Activated CD8-positive, alpha-beta T cell treated with anti-CD3 and anti-CD28 coated beads, Interleukin-2, amount 10 ng/mL, durations not matched to agents 7 days and 5 days (primary cell): ENCODE measurements around the gene CACNB3. TPM values are rescaled to one million over a fixed set of nuclear protein-coding genes. Genes with fewer than 3 reads are reported as not detected.
A peak's percentile ranks its signal among the peaks of the same experiment; 100 is the strongest.

Experiments
- ATAC-seq: fragments of 150-1000 bp; cut with Tn5 transposase; one replicate; pipeline ENCODE4 v1.10.0; 2021; ENCODE audit warnings: moderate library complexity
- CTCF ChIA-PET: fragments of 350-600 bp; sonication (Branson Sonifier 250); formaldehyde crosslinking; loops from one replicate; lab custom pipeline; 2021; ENCODE audit warnings: antibody characterized with exemption; lab: Charles Lee
- POLR2A ChIA-PET: fragments of 350-600 bp; sonication (Branson Sonifier 250); formaldehyde crosslinking; loops from one replicate; lab custom pipeline; 2021; ENCODE audit warnings: antibody characterized with exemption; lab: Charles Lee
- DNase-seq: peaks from one replicate; pipeline ENCODE4 v3.0.0-alpha.2; 2020
- H3K27ac Mint-ChIP-seq: one replicate; pipeline ENCODE4 v1.8.0; 2021; ENCODE audit warnings: mild to moderate bottlenecking, mixed read lengths
- H3K27me3 Mint-ChIP-seq: one replicate; pipeline ENCODE4 v1.8.0; 2021; ENCODE audit warnings: low read depth, mixed read lengths
- H3K36me3 Mint-ChIP-seq: one replicate; pipeline ENCODE4 v1.8.0; 2021; ENCODE audit warnings: low read depth, mixed read lengths
- H3K4me1 Mint-ChIP-seq: one replicate; pipeline ENCODE4 v1.8.0; 2021; ENCODE audit warnings: low read depth, mixed read lengths
- H3K4me3 Mint-ChIP-seq: one replicate; pipeline ENCODE4 v1.8.0; 2021; ENCODE audit warnings: mild to moderate bottlenecking, mixed read lengths
- H3K9me3 Mint-ChIP-seq: one replicate; pipeline ENCODE4 v1.8.0; 2022; ENCODE audit warnings: mixed read lengths; ENCODE audit not compliant: insufficient read depth
- total RNA-seq, 2 experiments: library from RNA; stranded (reverse); gene quantifications; one replicate each; pipeline ENCODE4 v1.2.3, GENCODE V29; 2021

CACNB3 gene
- total RNA-seq, 2 experiments from 2014 or later = 10.5 to 13.1 TPM

DNA sequence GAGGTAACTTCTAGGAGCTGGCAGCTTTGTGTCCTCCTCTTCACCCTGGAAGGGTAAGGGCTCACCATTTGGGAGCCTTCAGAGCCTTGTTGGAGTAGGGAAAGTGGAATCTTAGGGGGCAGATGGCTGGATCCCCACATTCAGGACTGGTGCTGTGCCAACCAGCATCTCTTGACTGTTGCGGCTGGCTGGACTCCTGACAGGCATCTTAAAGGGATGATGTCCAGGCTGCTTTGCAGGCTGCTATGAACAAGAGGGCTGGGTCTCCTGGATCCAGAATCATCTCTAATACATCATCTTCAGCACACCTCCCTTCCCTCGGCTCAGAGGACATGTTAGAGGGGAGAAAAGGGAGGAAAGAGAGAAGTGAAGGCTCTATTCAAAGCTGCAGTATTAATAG, 4.4 kb downstream of the CACNB3 start:
- POLR2A ChIA-PET = interaction anchor here (0.7 to 1.8 kb wide), 2 partner anchors 8 to 29 kb away, joined by 3 to 7 read pairs; partner anchors contain the start of gene DDX23
- H3K27ac Mint-ChIP-seq = no peak overlapping the region
- H3K36me3 Mint-ChIP-seq = peaks cover 5% of the 10 kb centered on the region
- ATAC-seq (no peak), DNase-seq (no peak)
- no peaks in the 10 kb centered on the region for H3K9me3 Mint-ChIP-seq
- CTCF ChIA-PET = interaction anchor here (1.3 to 1.4 kb wide), 2 partner anchors 8 to 30 kb away, joined by 3 to 8 read pairs; no protein-coding TSS in a partner anchor
- H3K4me3 Mint-ChIP-seq = no peak overlapping the region
- H3K4me1 Mint-ChIP-seq = peaks cover 12% of the 10 kb centered on the region
- H3K27me3 Mint-ChIP-seq = peaks cover 20% of the 10 kb centered on the region

DNA sequence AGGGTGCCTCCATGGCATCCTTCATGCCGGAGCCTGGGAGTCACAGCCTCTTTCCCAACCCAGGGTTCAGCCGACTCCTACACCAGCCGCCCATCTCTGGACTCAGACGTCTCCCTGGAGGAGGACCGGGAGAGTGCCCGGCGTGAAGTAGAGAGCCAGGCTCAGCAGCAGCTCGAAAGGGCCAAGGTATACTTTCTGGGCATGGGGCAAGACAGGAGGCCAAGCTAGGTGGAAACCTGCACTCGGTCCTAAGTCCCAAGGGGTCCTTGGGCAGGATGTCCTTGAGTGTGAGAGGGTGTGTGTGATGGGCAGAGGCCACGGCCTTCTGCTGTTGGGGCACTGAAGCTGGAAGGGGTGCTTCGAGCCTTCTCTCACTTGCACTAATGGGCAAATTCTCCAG, 5.0 kb downstream of the CACNB3 start:
- DNase-seq = no peak
- Mint-ChIP-seq H3K4me3 (no peak overlapping the region), H3K27ac (no peak overlapping the region), H3K9me3 (no peaks in the 10 kb centered on the region), H3K36me3 (peaks cover 6% of the 10 kb centered on the region), H3K4me1 (peaks cover 7% of the 10 kb centered on the region), H3K27me3 (peaks cover 14% of the 10 kb centered on the region)
- POLR2A ChIA-PET = interaction anchor here (1.8 kb wide), 1 partner anchor 29 kb away, joined by 7 read pairs; the partner anchor contains the start of gene DDX23
- no peak for ATAC-seq
- CTCF ChIA-PET = interaction anchor here (1.3 to 1.4 kb wide), 2 partner anchors 9 to 30 kb away, joined by 3 to 8 read pairs; no protein-coding TSS in a partner anchor

DNA sequence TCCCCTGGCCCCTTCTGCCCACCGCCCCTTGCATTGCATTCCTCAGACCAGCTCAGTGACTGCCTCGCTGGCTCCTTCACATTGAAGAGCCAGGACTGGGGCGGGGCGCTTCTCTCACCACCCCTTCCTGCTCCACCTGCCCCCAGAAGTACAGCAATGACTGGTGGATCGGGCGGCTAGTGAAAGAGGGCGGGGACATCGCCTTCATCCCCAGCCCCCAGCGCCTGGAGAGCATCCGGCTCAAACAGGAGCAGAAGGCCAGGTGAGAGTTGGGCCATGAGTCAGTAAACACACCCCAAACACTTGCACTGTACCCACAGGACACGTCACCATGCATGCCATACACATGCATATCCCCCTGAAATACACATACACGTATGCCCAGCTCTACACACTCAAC, 5.8 kb downstream of the CACNB3 start:
- Mint-ChIP-seq H3K4me3 (no peak overlapping the region), H3K4me1 (peaks cover 4% of the 10 kb centered on the region), H3K36me3 (peaks cover 15% of the 10 kb centered on the region), H3K9me3 (no peaks in the 10 kb centered on the region), H3K27ac (no peak overlapping the region), H3K27me3 (peaks cover 11% of the 10 kb centered on the region)
- ChIA-PET CTCF (no interaction called here), POLR2A (no interaction called here)
- DNase-seq (no peak), ATAC-seq (no peak)

DNA sequence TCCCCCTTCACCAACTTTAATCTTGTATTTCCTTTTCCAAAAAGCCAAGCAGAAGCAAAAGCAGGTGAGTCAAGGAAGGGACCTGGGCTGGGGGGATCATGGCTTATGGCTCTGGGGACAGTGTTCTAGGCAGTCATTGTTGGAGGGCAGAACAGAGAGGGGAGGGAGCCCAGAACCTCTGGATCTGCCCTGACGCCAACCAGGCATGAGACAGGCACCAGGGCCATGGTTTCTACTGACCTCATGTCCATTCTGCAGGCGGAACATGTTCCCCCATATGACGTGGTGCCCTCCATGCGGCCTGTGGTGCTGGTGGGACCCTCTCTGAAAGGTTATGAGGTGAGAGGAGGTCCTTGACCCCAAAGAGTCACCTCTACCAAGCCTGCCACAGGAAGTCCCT, 6.6 kb downstream of the CACNB3 start:
- DNase-seq = no peak
- H3K27me3 Mint-ChIP-seq = peaks cover 7% of the 10 kb centered on the region
- no peaks in the 10 kb centered on the region for H3K9me3 Mint-ChIP-seq
- H3K27ac Mint-ChIP-seq = no peak overlapping the region
- POLR2A ChIA-PET = no interaction called here
- peaks cover 21% of the 10 kb centered on the region for H3K36me3 Mint-ChIP-seq
- CTCF ChIA-PET = no interaction called here
- no peak for ATAC-seq
- no peaks in the 10 kb centered on the region for H3K4me1 Mint-ChIP-seq
- H3K4me3 Mint-ChIP-seq = no peak overlapping the region

DNA sequence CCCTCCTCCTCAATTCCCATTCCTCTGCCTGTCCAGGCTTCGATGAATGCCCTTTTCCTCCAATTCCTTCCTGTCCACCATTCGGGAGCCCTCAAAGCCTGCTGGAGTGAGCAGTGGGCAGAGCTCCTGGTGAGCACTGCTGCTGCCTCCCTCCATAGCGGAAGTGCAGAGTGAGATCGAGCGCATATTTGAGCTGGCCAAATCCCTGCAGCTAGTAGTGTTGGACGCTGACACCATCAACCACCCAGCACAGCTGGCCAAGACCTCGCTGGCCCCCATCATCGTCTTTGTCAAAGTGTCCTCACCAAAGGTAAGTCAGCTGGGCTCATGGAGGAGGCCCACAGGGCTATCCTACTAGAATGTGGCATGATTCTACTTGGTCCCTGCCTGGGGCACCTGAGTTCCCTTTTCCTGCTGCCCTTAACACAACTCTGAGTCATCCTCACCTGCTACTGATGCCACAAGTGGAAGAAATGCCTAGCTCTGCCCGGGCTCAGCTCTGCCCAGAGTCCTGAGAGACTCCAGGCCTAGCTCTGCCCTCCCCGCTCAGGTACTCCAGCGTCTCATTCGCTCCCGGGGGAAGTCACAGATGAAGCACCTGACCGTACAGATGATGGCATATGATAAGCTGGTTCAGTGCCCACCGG, 8.0 kb downstream of the CACNB3 start:
- peaks cover 31% of the 10 kb centered on the region for H3K36me3 Mint-ChIP-seq
- H3K27me3 Mint-ChIP-seq = peaks cover 4% of the 10 kb centered on the region
- no peak for ATAC-seq
- ChIA-PET CTCF (interaction anchor here (7.4 kb wide), 1 partner anchor 11 kb away, joined by 36 read pairs; no protein-coding TSS in a partner anchor), POLR2A (interaction anchor here (0.9 to 1.5 kb wide), 2 partner anchors 10 to 11 kb away, joined by 3 to 6 read pairs; no protein-coding TSS in a partner anchor)
- no peak for DNase-seq
- no peaks in the 10 kb centered on the region for H3K9me3 Mint-ChIP-seq
- no peak overlapping the region for H3K4me3 Mint-ChIP-seq
- peak overlapping the region; percentile 17 for H3K27ac Mint-ChIP-seq
- H3K4me1 Mint-ChIP-seq = no peaks in the 10 kb centered on the region

DNA sequence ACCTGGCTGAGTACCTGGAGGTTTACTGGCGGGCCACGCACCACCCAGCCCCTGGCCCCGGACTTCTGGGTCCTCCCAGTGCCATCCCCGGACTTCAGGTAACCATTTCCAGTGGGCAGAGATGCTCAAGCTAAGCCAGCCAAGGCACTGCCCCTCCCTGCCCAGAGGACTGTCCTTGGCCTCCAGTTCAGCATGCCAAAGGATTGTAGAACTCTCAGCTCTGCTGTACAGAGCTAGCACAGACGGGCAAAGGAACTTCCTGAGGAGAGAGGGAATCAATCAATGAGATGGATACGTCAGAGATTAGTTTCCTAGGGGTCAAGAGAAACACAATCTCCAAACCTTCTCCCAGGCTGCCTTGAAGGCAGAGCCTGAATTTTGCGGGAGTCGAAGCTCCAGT, 8.7 kb downstream of the CACNB3 start:
- no peaks in the 10 kb centered on the region for H3K9me3 Mint-ChIP-seq
- H3K27me3 Mint-ChIP-seq = peaks cover 4% of the 10 kb centered on the region

DNA sequence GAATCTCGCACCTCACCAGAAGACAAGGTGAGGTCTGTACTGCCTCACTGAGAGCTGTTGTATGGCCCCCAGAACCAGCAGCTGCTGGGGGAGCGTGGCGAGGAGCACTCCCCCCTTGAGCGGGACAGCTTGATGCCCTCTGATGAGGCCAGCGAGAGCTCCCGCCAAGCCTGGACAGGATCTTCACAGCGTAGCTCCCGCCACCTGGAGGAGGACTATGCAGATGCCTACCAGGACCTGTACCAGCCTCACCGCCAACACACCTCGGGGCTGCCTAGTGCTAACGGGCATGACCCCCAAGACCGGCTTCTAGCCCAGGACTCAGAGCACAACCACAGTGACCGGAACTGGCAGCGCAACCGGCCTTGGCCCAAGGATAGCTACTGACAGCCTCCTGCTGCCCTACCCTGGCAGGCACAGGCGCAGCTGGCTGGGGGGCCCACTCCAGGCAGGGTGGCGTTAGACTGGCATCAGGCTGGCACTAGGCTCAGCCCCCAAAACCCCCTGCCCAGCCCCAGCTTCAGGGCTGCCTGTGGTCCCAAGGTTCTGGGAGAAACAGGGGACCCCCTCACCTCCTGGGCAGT, 9.3 kb downstream of the CACNB3 start:
- Mint-ChIP-seq H3K4me3 (no peak overlapping the region), H3K27ac (no peak overlapping the region), H3K36me3 (peaks cover 40% of the 10 kb centered on the region), H3K4me1 (no peaks in the 10 kb centered on the region), H3K27me3 (no peaks in the 10 kb centered on the region), H3K9me3 (no peaks in the 10 kb centered on the region)
- no peak for DNase-seq
- ATAC-seq = no peak
- POLR2A ChIA-PET = interaction anchor here (0.6 to 1.5 kb wide), 4 partner anchors 8 to 25 kb away, joined by 3 to 6 read pairs (median 3); partner anchors contain the start of gene DDX23
- CTCF ChIA-PET = interaction anchor here (0.6 to 7.4 kb wide), 3 partner anchors 13 to 77 kb away, joined by 3 to 36 read pairs (median 3); no protein-coding TSS in a partner anchor

More for the DNA sequence above, 8.7 kb downstream of the CACNB3 start:
- peaks cover 35% of the 10 kb centered on the region for H3K36me3 Mint-ChIP-seq
- H3K4me1 Mint-ChIP-seq = no peaks in the 10 kb centered on the region
- H3K27ac Mint-ChIP-seq = no peak overlapping the region
- no peak for DNase-seq
- ATAC-seq = no peak
- ChIA-PET POLR2A (interaction anchor here (1.5 kb wide), 1 partner anchor 10 kb away, joined by 3 read pairs; no protein-coding TSS in a partner anchor), CTCF (interaction anchor here (0.6 to 7.4 kb wide), 3 partner anchors 12 to 77 kb away, joined by 3 to 36 read pairs (median 3); no protein-coding TSS in a partner anchor)
- no peak overlapping the region for H3K4me3 Mint-ChIP-seq

DNA sequence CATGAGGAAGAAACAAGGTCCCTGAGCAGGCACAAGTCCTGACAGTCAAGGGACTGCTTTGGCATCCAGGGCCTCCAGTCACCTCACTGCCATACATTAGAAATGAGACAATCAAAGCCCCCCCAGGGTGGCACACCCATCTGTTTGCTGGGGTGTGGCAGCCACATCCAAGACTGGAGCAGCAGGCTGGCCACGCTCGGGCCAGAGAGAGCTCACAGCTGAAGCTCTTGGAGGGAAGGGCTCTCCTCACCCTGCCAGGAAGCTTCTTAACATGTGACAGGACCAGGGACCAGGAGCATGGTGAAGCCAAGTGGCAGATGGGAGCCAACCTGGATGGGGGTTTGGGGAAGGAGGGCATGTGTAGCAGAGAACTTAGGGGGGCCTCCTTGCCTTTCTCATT, 10.0 kb downstream of the CACNB3 start:
- H3K4me1 Mint-ChIP-seq = no peaks in the 10 kb centered on the region
- ATAC-seq (no peak), DNase-seq (no peak)
- CTCF ChIA-PET = interaction anchor here (7.4 kb wide), 1 partner anchor 13 kb away, joined by 36 read pairs; no protein-coding TSS in a partner anchor
- POLR2A ChIA-PET = interaction anchor here (0.6 to 1.5 kb wide), 2 partner anchors 9 to 11 kb away, joined by 3 to 6 read pairs; no protein-coding TSS in a partner anchor
- no peak overlapping the region for H3K27ac Mint-ChIP-seq
- H3K9me3 Mint-ChIP-seq = no peaks in the 10 kb centered on the region
- H3K4me3 Mint-ChIP-seq = no peak overlapping the region
- H3K27me3 Mint-ChIP-seq = no peaks in the 10 kb centered on the region
- H3K36me3 Mint-ChIP-seq = peaks cover 44% of the 10 kb centered on the region

DNA sequence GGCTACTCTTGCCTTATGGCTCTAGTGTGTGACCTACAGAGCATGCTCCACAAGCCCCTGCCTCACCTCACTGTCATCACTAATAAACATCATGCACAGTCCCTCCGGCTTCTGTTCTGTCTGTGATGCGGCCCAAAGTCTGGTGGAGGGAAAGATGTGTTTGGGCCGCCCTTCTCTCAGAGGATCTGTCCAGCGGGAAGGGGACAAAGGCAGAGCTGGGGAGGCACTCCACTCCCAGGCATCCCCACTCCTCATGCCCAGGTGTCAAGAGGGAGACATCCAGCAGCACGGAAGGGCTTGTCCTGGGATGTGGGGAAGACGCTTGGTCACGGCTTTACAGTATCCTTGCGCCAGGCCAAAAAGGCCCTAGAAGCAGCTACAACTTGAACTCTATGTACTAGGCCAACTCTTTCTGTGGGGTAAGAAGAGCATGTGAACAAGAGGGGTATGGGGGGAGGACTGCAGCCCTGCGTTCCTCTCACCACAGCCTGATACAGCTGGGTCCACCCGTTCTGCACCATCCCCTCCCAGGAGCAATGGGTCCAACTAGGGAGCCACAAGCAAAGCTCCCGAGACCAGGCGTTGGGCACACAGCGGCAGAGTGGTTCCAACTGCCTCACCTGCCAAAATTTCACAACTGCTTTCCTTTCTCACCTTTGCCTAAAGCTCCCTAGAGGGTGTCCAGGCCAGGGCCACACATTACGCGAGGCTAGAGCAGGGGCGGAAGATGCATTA, 10.7 kb downstream of the CACNB3 start:
- no peak for DNase-seq
- POLR2A ChIA-PET = interaction anchor here (0.9 to 1.5 kb wide), 3 partner anchors 9 to 23 kb away, joined by 4 to 6 read pairs (median 5); partner anchors contain the start of gene DDX23
- no peaks in the 10 kb centered on the region for H3K9me3 Mint-ChIP-seq
- peaks cover 50% of the 10 kb centered on the region for H3K36me3 Mint-ChIP-seq
- ATAC-seq = no peak
- no peaks in the 10 kb centered on the region for H3K27me3 Mint-ChIP-seq
- CTCF ChIA-PET = interaction anchor here (7.4 kb wide), 1 partner anchor 14 kb away, joined by 36 read pairs; no protein-coding TSS in a partner anchor
- H3K4me1 Mint-ChIP-seq = no peaks in the 10 kb centered on the region
- H3K4me3 Mint-ChIP-seq = no peak overlapping the region
- peak overlapping the region; percentile 17 for H3K27ac Mint-ChIP-seq

DNA sequence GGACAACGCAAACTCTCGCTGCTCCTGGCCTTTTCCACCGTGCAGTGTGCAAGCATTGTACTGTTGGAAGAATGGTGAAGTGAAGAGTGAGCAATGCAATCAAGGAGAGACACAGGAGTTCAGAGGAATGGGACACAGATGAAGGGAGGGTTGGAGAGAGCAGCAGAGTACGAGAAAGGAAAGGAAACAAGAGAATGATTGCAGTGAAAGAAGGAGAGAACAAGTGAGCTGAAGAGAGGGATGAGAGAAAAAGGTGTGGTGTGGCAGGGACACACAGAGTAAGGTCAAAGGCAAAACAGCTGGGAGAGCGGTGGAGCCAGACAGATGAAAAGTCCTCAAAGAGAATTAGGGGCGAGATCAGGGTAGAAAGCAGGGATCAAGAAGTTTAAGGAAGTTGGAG, 13.0 kb downstream of the CACNB3 start:
- Mint-ChIP-seq H3K9me3 (no peaks in the 10 kb centered on the region), H3K27me3 (no peaks in the 10 kb centered on the region), H3K4me1 (no peaks in the 10 kb centered on the region), H3K4me3 (no peak overlapping the region), H3K27ac (no peak overlapping the region), H3K36me3 (peaks cover 58% of the 10 kb centered on the region)
- no peak for DNase-seq
- POLR2A ChIA-PET = interaction anchor here (1.0 kb wide), 1 partner anchor 9 kb away, joined by 3 read pairs; no protein-coding TSS in a partner anchor
- CTCF ChIA-PET = interaction anchor here (7.4 kb wide), 1 partner anchor 16 kb away, joined by 36 read pairs; no protein-coding TSS in a partner anchor
- ATAC-seq = no peak
